Measurements from ENCODE around the gene BABAM2.
"Not testable (repeated sequence)": the region's sequence is repeated elsewhere in the genome, so short reads cannot be mapped to it uniquely, and the experiment has no call there.

BABAM2 gene

GRCh38 chr2:27953077-27953476 is 62.5 kb downstream of the BABAM2 start:
- no peak for DNase-seq

GRCh38 chr2:27954221-27954673 is 63.7 kb downstream of the BABAM2 start:
- no peak for DNase-seq

- DNase-seq = peak; percentile 83 to 90
Observed at GRCh38 chr2:27954771-27955383, 64.3 kb downstream of the BABAM2 start.

GRCh38 chr2:27955384-27956161 is 65.0 kb downstream of the BABAM2 start:
- DNase-seq = no peak

GRCh38 chr2:27956888-27957287 is 66.4 kb downstream of the BABAM2 start:
- peak; percentile 83 to 94 for DNase-seq

- no peak for DNase-seq
Observed at GRCh38 chr2:27958711-27959378, 68.3 kb downstream of the BABAM2 start.

GRCh38 chr2:27959496-27959895 is 69.0 kb downstream of the BABAM2 start:
- peak; percentile 68 to 78 for DNase-seq

- no peak for DNase-seq
Observed at GRCh38 chr2:27960237-27960912, 69.8 kb downstream of the BABAM2 start.

GRCh38 chr2:27962006-27962405 is 71.5 kb downstream of the BABAM2 start:
- DNase-seq = no peak

GRCh38 chr2:27963472-27963871 is 72.9 kb downstream of the BABAM2 start:
- no peak for DNase-seq

GRCh38 chr2:27964067-27964466 is 73.5 kb downstream of the BABAM2 start:
- DNase-seq = no peak

- no peak for DNase-seq
Observed at GRCh38 chr2:27965841-27966240, 75.3 kb downstream of the BABAM2 start.

- DNase-seq = no peak
Observed at GRCh38 chr2:27966466-27966865, 75.9 kb downstream of the BABAM2 start.

- no peak for DNase-seq
Observed at GRCh38 chr2:27967076-27967475, 76.5 kb downstream of the BABAM2 start.

GRCh38 chr2:27968045-27968444 is 77.5 kb downstream of the BABAM2 start:
- not testable (repeated sequence) for DNase-seq

GRCh38 chr2:27968957-27969356 is 78.4 kb downstream of the BABAM2 start:
- DNase-seq = not testable (repeated sequence)

- DNase-seq = no peak
Observed at GRCh38 chr2:27972311-27972710, 81.8 kb downstream of the BABAM2 start.

GRCh38 chr2:27973592-27973991 is 83.1 kb downstream of the BABAM2 start:
- no peak for DNase-seq

GRCh38 chr2:27976308-27976707 is 85.8 kb downstream of the BABAM2 start:
- no peak for DNase-seq

GRCh38 chr2:27977731-27978312 is 87.3 kb downstream of the BABAM2 start:
- DNase-seq = peak in 1 of 2 donors; percentile 25

- not testable (repeated sequence) for DNase-seq
Observed at GRCh38 chr2:27978761-27979160, 88.2 kb downstream of the BABAM2 start.

GRCh38 chr2:27980242-27980641 is 89.7 kb downstream of the BABAM2 start:
- no peak for DNase-seq

GRCh38 chr2:27984153-27984552 is 93.6 kb downstream of the BABAM2 start:
- no peak for DNase-seq

Data from inflammatory macrophage (primary cell).